GM12874 (cell line): Measurements from ENCODE around the gene CKS1B.

Experiments
- CTCF ChIP-seq: IDR thresholded peaks from 2 replicates; pipeline ENCODE4 v1.5.1; 2011; ENCODE audit warnings: low read depth, mild to moderate bottlenecking, control low read depth, low read length, moderate library complexity; ENCODE audit not compliant: insufficient read depth

CKS1B gene

GRCh38 chr1:155004352-155005075 lies 30.0 kb downstream of the CKS1B start:
- TF ChIP-seq CTCF: no peak

DNA sequence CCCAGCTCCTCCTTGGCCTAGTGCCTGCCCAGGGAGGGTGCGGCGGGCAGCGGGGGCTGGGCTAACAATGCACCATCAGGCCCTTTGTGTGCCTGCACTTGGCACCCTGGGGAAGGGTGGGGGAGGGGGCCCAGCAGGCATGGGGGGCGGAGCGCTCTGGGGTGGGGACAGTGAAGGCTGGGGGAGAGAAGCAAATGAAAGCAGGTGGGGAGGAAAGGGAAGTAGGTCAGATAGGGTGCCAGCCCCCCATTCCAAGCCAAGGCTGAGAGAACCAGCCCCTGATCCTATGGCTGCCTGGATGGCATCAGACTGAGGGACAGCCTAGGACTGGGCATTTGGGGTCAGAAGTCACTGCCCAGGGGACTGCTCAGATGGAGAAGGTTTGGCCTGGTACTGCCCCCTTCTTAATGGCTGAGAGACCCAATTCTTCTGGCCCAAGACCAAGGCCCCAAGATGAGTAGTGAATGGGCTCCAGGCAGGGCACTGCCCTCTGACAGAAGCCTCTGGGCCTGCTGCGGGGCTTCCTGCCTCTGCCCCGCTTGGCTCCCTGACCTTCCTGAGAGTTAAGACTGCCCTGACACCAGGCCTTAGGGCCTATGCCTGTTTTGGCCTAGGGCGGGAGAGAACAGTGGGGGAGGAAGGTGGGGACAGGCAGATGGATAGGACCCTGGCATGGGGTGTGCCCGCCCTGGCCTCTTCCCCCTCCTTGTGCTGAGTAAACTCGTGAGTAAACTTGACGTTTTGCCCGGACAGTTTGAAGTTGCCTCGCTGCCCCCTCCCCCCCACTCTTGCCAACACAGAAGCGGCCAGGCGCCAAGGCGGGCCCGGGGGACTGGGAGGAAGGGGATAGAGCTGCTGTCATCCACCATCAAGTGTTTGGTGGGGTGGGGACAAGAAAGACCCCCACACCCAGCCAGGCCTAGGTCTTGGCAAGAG lies 30.9 kb downstream of the CKS1B start:
- no peak for TF ChIP-seq CTCF

DNA sequence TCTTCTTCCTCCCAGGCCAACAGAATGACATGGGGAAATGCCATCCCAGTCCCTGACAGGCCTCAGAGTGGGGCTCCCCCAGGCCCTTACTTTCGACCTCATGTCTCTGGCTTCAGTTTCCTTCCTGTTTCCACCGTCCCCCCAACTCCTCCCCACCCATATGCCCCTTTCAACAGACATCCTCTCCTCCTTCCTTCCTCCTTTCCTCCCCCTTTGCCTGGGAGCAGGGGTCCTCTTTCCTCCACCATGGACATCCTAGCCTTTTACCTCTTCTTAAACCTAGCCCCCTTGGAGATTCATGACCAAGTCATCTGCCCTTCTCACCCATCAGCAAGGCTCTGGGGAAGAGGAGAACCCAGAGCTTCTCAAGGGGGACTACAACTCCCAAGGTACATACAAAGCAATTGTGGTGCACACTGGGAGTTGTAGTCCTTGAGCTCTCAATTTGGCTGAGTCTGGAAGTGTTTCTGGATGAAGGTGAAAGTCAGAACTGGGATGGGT lies 32.2 kb downstream of the CKS1B start:
- TF ChIP-seq CTCF: no peak

DNA sequence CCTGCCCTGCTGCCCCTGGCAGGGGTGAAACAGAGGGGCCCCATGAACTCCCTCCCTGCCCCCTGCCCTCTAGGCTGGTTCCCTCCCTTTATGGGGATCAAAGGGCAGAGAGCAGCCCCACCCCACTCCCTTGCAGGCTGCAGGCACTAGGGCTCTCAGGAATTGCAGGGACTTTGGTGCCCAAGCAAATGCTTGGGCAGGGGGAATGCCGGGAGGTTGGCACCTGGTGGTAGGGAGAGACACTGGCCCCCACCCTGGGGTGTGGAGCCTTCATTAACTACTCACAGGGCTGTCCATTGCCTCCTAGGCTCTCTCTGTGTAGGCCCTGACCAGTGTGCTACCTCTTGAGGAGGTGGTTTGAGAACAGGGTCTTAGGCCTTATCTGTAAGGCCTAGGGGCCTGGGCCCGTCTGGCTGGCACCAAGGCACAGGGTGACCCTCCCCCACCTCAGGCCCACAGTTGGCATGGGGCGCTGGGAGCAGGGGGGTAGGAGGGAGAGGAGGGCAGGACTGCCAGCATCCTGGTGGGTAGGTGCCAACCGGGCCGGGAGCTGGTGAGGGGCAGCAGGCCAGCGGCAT lies 32.9 kb downstream of the CKS1B start:
- TF ChIP-seq CTCF: no peak

DNA sequence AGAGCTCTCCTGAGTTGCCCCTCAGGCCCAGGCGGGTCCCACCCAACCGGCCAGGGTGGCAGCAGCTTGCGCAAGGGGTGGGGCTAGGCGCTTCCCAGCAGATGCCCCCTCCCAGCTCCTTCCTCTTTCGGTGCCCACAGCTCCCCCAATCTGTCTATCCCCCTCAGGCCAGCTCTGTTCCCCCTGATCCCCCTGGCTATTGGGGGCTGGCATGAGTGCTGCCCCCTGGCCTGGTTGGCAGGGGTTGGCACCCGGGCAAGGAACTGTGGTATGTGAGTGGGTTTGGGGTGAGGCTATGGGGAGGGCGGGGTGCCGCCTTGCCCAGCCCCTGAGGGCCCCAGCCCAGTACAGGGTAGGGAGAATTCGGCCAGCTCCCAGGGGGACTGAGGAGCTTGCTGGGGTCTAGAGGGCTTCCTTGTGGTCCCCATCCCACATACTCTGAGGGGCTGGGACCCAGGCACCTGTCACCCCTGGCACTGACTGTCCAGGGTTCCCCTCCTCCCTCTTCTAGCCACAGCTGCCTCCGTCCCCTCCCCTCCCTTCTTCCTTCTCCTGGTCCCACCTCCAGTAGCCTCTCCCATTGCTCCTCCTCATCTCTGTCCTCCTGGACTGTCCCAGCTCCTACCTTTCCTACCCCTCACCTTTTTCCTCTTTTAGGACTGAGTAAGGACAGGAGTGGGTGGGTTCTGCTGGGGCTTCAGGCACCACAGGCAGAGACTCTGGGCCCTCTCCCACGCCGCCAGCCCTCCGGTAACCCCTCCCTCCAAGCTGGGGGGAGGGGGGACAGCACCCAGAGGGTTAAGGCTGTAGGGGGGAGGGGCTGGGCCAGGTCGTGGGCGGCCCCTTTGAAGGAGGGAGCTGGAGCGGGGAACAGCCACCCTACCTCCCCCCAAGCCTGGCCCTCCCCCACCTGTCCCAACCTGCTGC lies 33.8 kb downstream of the CKS1B start:
- TF ChIP-seq CTCF: no peak

DNA sequence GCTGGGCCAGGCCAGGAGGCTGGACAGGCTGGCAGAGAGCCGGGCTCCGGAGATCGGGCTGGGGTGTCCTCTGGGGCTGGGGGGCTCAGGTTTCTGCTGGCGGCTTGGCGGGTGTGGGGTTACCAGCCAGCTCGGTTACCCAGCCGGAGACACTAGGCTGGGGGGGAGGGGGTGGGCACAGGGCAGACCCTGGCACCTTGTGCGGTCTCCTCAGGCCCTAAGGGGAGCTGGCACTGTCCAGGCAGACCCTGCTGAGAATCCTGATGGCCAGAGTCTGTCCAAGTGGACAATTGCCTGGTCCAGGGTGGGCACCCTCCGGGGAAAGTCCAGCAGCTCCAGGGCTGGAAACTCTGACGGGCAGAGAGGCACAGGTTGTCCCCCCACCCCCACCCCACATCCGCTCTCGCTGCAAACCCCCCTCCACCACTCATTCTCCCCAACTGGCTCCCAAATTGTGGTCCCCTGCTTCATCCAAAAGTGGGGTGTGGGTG lies 34.8 kb downstream of the CKS1B start:
- no peak for TF ChIP-seq CTCF
